ENCODE data around the gene NPHS1.

DNA sequence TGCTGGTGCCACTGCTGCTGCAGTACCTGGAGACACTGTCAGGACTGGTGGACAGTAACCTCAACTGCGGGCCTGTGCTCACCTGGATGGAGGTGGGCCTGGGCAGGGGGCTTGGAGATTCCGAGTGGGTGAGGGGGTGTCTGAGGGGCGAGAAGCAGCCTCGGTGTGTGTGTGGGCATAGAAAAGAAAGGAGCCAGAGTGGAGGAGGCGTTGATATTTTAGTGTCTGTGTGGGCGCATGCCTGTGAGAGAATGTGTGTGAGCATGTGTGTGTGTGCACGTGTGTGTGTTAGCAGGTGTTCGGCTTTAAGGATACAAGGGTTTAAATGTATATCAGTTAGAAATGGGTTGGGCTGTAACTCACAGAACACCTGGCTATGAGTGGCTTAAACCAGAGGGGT lies 73.3 kb downstream of the NPHS1 start:
- TF ChIP-seq POLR2A (IDR thresholded peaks at IDR 0.05), result no peak
- TF ChIP-seq, protein P1, sequence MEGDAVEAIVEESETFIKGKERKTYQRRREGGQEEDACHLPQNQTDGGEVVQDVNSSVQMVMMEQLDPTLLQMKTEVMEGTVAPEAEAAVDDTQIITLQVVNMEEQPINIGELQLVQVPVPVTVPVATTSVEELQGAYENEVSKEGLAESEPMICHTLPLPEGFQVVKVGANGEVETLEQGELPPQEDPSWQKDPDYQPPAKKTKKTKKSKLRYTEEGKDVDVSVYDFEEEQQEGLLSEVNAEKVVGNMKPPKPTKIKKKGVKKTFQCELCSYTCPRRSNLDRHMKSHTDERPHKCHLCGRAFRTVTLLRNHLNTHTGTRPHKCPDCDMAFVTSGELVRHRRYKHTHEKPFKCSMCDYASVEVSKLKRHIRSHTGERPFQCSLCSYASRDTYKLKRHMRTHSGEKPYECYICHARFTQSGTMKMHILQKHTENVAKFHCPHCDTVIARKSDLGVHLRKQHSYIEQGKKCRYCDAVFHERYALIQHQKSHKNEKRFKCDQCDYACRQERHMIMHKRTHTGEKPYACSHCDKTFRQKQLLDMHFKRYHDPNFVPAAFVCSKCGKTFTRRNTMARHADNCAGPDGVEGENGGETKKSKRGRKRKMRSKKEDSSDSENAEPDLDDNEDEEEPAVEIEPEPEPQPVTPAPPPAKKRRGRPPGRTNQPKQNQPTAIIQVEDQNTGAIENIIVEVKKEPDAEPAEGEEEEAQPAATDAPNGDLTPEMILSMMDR (IDR thresholded peaks at IDR 0.05), result no peak
- TF ChIP-seq EP300 (IDR thresholded peaks at IDR 0.05), result no peak
- no peak for TF ChIP-seq POLR2AphosphoS5 (IDR thresholded peaks at IDR 0.05)
